Fibroblast of villous mesenchyme (primary cell): ENCODE results near the gene S100A2. TPM values are rescaled to one million over a fixed set of nuclear protein-coding genes. Genes with fewer than 3 reads are reported as not detected.
"Not testable (repeated sequence)": the region's sequence is repeated elsewhere in the genome, so short reads cannot be mapped to it uniquely, and the experiment has no call there.

ENCODE experiments used
- DNase-seq: peaks from one replicate; pipeline ENCODE4 v3.0.0-alpha.2; 2010; ENCODE audit warnings: low read depth
- H3K4me3 ChIP-seq: 2 replicates; pipeline ENCODE4 v1.5.1; 2011; ENCODE audit warnings: low read depth, mild to moderate bottlenecking, low read length
- total RNA-seq: library from RNA; depleted of rRNA; stranded (reverse); fragments of >200 nt; gene quantifications from 2 replicates; pipeline ENCODE4 v1.2.3, GENCODE V29; 2012
- TF ChIP-seq, protein P1 (sequence below): IDR thresholded peaks from 2 replicates; pipeline ENCODE4 v1.5.1; 2012; ENCODE audit warnings: low read depth, mild to moderate bottlenecking, low read length; ENCODE audit not compliant: insufficient read depth

The S100A2 gene
- total RNA-seq, 1 donor, result 2.2 TPM

DNA sequence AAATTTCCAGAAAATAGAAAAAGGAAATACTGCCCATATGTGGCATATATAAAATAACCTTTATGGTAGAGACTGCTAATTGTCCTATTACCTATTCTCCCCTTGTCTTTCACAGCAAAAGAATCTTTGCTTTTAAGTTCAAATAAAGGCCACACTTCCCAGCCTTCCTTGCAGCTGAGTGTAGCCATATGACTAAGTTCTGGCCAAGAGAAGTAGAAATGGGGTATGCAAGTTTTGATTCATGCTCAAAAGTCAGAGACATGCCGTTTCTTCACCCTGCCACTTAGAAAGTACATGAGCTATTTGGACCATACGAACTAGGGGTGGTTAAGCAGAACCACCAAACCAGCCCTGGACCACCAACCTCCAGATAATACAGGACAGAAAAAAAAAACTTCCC, 18.3 kb upstream of the S100A2 start:
- no peak for DNase-seq
- H3K4me3 ChIP-seq, result no peak overlapping the region
- TF ChIP-seq, protein P1, sequence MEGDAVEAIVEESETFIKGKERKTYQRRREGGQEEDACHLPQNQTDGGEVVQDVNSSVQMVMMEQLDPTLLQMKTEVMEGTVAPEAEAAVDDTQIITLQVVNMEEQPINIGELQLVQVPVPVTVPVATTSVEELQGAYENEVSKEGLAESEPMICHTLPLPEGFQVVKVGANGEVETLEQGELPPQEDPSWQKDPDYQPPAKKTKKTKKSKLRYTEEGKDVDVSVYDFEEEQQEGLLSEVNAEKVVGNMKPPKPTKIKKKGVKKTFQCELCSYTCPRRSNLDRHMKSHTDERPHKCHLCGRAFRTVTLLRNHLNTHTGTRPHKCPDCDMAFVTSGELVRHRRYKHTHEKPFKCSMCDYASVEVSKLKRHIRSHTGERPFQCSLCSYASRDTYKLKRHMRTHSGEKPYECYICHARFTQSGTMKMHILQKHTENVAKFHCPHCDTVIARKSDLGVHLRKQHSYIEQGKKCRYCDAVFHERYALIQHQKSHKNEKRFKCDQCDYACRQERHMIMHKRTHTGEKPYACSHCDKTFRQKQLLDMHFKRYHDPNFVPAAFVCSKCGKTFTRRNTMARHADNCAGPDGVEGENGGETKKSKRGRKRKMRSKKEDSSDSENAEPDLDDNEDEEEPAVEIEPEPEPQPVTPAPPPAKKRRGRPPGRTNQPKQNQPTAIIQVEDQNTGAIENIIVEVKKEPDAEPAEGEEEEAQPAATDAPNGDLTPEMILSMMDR, result no peak

DNA sequence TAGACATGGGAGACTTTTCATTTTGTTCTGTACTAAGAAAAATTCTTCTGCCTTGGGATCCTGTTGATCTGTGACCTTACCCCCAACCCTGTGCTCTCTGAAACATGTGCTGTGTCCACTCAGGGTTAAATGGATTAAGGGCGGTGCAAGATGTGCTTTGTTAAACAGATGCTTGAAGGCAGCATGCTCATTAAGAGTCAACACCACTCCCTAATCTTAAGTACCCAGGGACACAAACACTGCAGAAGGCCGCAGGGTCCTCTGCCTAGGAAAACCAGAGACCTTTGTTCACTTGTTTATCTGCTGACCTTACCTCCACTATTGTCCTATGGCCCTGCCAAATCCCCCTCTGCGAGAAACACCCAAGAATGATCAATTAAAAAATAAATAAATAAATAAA, 17.9 kb upstream of the S100A2 start:
- H3K4me3 ChIP-seq, DNase-seq: not testable (repeated sequence)

DNA sequence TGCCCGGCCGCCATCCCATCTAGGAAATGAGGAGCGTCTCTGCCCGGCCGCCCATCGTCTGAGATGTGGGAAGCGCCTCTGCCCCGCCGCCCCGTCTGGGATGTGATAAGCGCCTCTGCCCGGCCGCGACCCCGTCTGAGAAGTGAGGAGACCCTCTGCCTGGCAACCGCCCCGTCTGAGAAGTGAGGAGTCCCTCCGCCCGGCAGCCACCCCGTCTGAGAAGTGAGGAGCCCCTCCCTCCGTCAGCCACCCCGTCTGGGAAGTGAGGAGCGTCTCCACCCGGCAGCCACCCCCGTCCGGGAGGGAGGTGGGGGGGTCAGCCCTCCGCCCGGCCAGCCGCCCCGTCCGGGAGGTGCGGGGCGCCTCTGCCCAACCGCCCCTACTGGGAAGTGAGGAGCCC, 17.2 kb upstream of the S100A2 start:
- H3K4me3 ChIP-seq, DNase-seq: not testable (repeated sequence)

DNA sequence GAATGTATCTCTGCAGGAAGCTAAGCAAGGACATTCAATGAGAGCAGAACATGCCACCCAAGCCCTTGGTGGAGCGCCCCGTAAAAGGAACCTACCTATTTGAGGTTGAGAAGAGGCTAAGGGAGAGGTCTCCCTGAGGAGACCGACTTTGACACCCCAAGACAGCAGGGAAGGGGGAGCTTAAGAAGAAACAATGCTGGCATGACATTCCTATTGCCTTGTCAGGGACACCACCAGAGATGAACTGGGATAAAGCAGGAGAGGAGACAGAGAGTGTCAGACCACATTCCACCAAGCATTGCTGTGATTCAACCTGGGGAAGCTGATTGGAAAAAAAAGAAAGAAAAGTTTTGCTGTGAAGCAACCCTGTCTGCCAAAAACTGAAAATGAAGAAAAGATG, 13.3 kb upstream of the S100A2 start:
- TF ChIP-seq, protein P1, result no peak
- no peak for DNase-seq
- no peak overlapping the region for H3K4me3 ChIP-seq

DNA sequence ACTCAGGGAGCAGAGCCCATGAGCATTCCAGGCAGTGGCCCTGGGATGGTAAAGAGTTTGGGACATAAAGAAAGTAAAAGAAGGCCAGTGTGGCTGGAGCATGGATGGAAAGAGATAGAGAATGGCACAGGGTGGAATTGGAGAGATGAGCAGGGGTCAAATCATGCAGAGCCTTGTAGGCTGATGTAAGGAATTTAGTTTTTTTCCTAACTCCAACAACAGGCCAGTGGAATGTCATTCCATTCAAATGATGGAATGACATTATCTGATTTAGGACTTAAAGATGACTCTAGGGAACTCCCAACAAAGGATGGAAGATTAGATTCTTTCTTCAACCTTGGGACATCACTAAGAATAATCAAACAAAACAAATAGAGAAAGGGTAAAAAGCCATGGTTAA, 12.8 kb upstream of the S100A2 start:
- TF ChIP-seq, protein P1, result no peak
- DNase-seq, result no peak
- no peak overlapping the region for H3K4me3 ChIP-seq

DNA sequence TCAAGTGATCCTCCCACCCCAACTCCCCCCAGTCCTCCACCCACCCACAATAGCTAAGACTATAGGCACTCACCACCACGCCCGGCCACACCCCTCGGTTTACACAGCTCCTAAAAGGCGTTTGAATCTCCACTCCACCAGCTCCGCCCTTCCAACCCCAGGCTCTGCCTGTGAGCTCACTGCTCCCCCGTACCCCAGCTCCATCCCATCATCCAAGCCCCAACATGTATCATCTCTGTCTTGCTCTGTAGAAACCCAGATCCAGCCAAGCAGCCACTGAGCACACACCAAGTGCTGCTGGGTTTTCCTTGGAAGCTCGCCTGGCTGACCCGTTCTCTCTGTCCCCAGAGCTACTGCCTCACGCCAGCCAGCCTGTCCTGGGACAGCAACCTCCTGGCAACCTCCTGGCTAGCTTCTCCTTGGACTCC, 12.0 kb upstream of the S100A2 start:
- DNase-seq, result no peak
- H3K4me3 ChIP-seq, result no peak overlapping the region
- TF ChIP-seq, protein P1, result no peak

DNA sequence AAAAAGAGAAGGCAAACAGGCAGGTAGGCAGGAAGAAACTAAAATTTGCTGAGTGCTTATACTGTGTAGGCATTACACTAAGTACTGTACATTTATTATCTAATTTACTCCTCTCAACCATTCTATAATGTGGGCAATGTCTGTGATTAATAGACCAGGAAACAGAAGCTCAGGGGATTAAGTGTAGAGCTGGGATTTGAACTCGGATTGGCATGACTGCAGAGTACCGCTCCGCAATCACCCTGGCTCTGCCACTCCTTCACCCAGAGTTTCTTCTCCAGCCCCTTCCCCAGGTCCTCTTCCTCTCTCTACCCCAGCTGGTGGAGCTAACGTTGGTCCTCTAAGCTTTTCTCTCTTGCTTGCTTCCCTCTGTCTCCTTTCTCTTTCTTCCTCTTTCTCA, 11.5 kb upstream of the S100A2 start:
- TF ChIP-seq, protein P1, result no peak
- no peak overlapping the region for H3K4me3 ChIP-seq
- DNase-seq, result no peak

DNA sequence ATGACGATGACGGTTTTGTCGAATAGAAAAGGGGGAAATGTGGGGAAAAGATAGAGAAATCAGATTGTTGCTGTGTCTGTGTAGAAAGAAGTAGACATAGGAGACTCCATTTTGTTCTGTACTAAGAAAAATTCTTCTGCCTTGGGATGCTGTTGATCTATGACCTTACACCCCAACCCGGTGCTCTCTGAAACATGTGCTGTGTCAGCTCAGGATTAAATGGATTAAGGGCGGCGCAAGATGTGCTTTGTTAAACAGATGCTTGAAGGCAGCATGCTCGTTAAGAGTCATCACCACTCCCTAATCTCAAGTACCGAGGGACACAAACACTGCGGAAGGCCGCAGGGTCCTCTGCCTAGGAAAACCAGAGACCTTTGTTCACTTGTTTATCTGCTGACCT, 9.9 kb upstream of the S100A2 start:
- peak; percentile 71 for DNase-seq
- not testable (repeated sequence) for H3K4me3 ChIP-seq

DNA sequence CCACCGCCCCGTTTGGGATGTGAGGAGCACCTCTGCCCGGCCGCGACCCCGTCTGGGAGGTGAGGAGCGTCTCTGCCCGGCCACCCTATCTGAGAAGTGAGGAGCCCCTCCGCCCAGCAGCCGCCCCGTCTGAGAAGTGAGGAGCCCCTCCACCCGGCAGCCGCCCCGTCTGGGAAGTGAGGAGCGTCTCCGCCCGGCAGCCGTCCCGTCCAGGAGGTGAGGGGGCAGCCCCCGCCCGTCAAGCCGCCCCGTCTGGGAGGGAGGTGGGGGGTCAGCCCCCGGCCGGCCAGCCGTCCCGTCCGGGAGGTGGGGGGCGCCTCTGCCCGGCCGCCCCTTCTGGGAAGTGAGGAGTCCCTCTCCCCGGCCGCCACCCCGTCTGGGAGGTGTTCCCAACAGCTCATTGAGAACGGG, 9.4 kb upstream of the S100A2 start:
- not testable (repeated sequence) for H3K4me3 ChIP-seq, DNase-seq
